GM23248 (cell line): ENCODE measurements around the gene ADGRD1.

Source experiments
- EZH2 ChIP-seq: fragments of 200-600 bp; sonication (generic); IDR thresholded peaks from 2 replicates; pipeline ENCODE4 v1.6.1; 2018; ENCODE audit warnings: antibody characterized with exemption, mild to moderate bottlenecking; ENCODE audit not compliant: insufficient read depth, poor library complexity, severe bottlenecking
- EZH2phosphoT487 ChIP-seq: fragments of 200-600 bp; sonication (generic); IDR thresholded peaks from 2 replicates; pipeline ENCODE4 v1.6.1; 2018; ENCODE audit warnings: antibody characterized with exemption, moderate library complexity, mild to moderate bottlenecking, low read depth; ENCODE audit not compliant: insufficient read depth

- TF ChIP-seq EZH2 (no peak), EZH2phosphoT487 (no peak)
Measured at GRCh38 chr12:131112700-131113290, 159.1 kb downstream of the ADGRD1 start.
